Dendritic cell treated with granulocyte-macrophage colony-stimulating factor and Interleukin-4, amounts not matched to agents 40 ng/mL and 50 ng/mL, for 4 days (primary cell): ENCODE data around the gene ASIC5.
"Not testable (repeated sequence)": the region's sequence is repeated elsewhere in the genome, so short reads cannot be mapped to it uniquely, and the experiment has no call there.

Experiments used
- H3K27ac Mint-ChIP-seq: one replicate; pipeline ENCODE4 v1.8.0; 2022; ENCODE audit warnings: mild to moderate bottlenecking, mixed read lengths
- H3K27me3 Mint-ChIP-seq: one replicate; pipeline ENCODE4 v1.8.0; 2022; ENCODE audit warnings: mild to moderate bottlenecking, mixed read lengths
- H3K36me3 Mint-ChIP-seq: one replicate; pipeline ENCODE4 v1.8.0; 2022; ENCODE audit warnings: low read depth, mixed read lengths
- H3K4me1 Mint-ChIP-seq: one replicate; pipeline ENCODE4 v1.8.0; 2022; ENCODE audit warnings: low read depth, mixed read lengths
- H3K4me3 Mint-ChIP-seq: one replicate; pipeline ENCODE4 v1.8.0; 2022; ENCODE audit warnings: mild to moderate bottlenecking, moderate library complexity, mixed read lengths
- H3K9me3 Mint-ChIP-seq: one replicate; pipeline ENCODE4 v1.8.0; 2022; ENCODE audit warnings: mixed read lengths
- intact Hi-C: fragments of 100-400 bp; cut with micrococcal nuclease; formaldehyde crosslinking; loops from one replicate; pipeline ENCODE4 v1.15.0; 2022

The ASIC5 gene, protein sequence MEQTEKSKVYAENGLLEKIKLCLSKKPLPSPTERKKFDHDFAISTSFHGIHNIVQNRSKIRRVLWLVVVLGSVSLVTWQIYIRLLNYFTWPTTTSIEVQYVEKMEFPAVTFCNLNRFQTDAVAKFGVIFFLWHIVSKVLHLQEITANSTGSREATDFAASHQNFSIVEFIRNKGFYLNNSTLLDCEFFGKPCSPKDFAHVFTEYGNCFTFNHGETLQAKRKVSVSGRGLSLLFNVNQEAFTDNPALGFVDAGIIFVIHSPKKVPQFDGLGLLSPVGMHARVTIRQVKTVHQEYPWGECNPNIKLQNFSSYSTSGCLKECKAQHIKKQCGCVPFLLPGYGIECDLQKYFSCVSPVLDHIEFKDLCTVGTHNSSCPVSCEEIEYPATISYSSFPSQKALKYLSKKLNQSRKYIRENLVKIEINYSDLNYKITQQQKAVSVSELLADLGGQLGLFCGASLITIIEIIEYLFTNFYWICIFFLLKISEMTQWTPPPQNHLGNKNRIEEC

DNA sequence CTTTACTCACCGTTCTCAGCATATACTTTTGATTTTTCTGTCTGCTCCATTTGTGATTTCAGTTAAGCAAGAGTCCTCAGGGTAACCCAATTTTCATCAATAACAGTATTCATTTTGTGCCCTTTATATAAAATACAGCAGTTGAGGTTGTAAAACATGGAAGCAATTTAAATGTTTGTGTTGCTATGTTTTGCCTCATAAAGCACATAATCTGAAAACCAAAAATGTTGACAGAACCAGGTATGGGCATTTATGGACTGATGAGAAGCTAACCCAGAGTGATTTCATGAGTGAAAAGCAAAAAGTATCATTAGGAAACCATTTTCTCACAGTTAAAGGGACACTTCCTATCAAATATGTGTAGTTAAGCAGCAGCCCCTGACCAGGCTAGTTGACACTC, at the start of gene ASIC5:
ASIC5 (minus strand) TSS at position 101 of the 400 bp plus-strand sequence; CDS start at position 50, 51 bp downstream.
- no peaks in the 10 kb centered on the region for H3K36me3 Mint-ChIP-seq
- intact Hi-C loops: no loop called here
- H3K27ac Mint-ChIP-seq: no peak within 1 kb of the TSS
- no peaks in the 10 kb centered on the region for H3K27me3 Mint-ChIP-seq
- no peaks in the 10 kb centered on the region for H3K4me1 Mint-ChIP-seq
- H3K4me3 Mint-ChIP-seq: no peak within 1 kb of the TSS
- peaks cover 11% of the 10 kb centered on the region for H3K9me3 Mint-ChIP-seq

DNA sequence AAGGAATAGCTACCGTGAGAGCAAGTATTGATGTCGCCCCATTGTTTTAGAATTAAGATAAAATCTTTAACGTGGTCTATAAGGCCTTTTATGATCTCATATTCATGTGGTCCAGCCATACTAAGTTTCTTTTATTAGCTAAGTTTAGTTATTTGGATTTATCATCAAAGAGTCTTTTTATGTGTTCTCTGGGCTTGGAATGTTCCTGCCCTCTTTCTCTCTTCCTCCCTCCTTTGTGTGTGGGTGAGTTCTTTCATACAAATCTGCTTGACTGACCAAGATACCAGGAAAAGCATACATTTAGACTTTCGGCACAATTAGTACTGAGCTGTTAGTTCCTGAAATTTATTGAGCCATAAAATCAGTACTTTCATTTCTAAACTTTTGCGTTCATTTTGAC, 48.7 kb upstream of the ASIC5 start:
- no peaks in the 10 kb centered on the region for H3K4me1 Mint-ChIP-seq
- intact Hi-C loops: no loop called here
- H3K36me3 Mint-ChIP-seq: no peaks in the 10 kb centered on the region
- H3K27me3 Mint-ChIP-seq: no peaks in the 10 kb centered on the region
- H3K4me3 Mint-ChIP-seq: no peak overlapping the region
- no peak overlapping the region for H3K27ac Mint-ChIP-seq
- H3K9me3 Mint-ChIP-seq: no peaks in the 10 kb centered on the region

DNA sequence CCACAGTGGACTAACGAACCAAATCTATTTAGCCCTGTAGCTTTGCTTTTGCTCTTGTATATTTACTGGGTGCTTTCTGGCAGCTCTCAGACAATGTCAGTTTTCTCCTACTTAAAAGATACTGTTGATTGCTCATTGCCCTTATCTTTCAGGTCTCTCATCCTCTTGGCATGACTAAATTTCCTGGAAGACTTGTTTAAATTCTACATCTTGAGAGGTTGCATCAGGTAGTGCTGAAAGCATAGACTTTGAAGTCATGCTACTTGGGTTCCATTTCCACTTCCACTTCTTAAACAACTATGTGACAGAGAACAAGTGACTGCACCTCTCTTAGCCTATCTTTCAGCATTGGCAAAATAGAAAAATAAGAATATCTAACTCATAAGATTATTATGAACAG, 45.8 kb upstream of the ASIC5 start:
- Mint-ChIP-seq H3K36me3 (no peaks in the 10 kb centered on the region), H3K27ac (no peak overlapping the region), H3K27me3 (no peaks in the 10 kb centered on the region), H3K4me1 (peaks cover 7% of the 10 kb centered on the region), H3K9me3 (no peaks in the 10 kb centered on the region), H3K4me3 (no peak overlapping the region)
- intact Hi-C loops: no loop called here

DNA sequence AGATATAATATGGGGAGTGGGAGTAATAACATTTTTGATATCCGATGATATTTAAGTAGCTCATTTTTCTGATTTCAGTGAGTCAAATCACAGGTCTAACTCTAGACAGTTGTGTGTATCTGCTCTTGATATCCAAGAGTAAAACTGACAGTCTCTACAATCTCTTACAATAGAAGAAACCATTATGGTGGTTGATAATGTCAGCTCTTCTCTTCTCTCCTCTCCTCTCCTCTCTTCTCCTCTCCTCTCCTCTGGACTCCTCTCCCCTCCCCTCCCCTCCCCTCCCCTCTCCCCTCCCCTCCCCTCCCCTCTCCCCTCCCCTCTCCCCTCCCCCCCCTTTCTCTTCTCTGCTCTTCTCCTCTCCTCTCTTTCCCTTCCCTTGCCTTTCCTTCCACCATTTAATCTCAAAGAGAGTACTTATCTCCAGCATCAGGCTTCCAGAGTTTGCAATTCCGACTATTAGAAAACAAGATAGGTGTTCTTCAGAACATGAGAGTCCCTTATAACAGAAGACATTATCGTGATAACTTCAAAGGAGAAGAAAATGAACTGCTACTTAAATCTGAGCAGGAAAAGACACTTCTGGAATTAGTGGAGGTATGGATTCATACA, 43.6 kb upstream of the ASIC5 start:
- Mint-ChIP-seq H3K4me1 (peaks cover 7% of the 10 kb centered on the region), H3K4me3 (no peak overlapping the region), H3K27ac (no peak overlapping the region), H3K9me3 (no peaks in the 10 kb centered on the region), H3K27me3 (no peaks in the 10 kb centered on the region), H3K36me3 (no peaks in the 10 kb centered on the region)
- intact Hi-C loops: no loop called here

DNA sequence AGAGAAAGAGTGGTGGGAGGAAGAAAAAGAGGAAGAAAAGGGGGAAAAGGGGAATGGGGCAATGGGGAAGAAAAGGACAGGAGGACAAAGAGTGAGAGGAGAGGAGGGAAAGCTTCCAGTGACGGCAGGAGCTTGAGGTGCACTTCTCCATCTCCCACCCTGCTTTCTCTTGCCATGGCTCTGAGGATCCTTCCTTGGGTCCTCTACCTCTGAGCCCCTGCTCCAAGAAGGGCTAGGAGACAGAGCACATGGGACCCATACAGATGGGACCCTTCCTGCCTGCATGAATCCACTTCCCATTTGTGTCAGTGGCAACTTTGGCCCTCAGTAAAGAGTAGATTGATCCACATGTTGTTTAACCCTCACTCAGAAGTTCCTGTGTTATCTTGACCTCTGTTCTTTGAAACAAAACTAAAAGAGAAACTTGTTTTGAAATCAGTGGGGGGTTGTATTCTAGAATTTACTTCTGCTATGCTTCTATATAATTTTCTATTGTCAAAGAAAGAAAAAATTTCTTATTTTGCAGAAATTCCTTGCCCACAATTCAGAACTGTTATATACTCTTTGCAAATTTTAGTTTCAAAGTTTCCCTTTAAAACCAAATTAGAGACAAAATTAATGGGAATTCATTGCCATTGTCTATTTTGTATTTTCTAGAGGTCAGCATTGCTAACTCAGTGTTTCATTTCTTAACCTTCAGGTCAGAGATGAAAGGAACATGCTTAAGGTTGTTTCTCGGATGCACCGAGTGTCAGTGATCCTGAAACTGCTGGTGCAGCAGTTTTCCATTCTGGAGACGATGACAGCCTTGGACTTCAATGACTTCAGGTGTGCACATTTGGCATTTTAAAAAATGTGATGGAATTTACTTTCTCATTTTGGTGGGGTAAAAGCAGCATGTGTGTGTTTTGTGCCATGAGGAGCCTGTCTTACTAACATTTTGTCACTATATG, 42.4 kb upstream of the ASIC5 start:
- Mint-ChIP-seq H3K4me3 (no peak overlapping the region), H3K27ac (no peak overlapping the region), H3K27me3 (no peaks in the 10 kb centered on the region), H3K4me1 (peaks cover 7% of the 10 kb centered on the region), H3K9me3 (no peaks in the 10 kb centered on the region), H3K36me3 (no peaks in the 10 kb centered on the region)
- intact Hi-C loops: no loop called here

DNA sequence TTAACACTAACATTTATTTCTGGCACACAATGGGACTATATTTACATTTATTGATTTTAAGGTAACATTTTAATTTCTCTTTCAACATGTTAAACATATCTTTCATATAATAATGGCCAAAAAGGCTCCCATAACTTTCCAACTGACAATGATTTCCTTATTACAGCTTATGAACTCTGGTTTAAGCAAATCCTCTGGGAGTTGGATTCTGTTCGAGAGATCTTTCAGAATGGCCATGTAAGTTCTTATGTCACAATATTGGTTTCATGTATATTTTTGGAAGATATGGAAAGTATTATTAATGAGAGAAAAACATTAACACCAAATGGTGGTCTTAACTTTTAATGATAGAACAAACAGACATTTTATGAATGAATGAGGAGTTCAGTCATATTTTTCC, 41.5 kb upstream of the ASIC5 start:
- intact Hi-C loops: no loop called here
- H3K9me3 Mint-ChIP-seq: no peaks in the 10 kb centered on the region
- no peak overlapping the region for H3K27ac Mint-ChIP-seq
- H3K4me1 Mint-ChIP-seq: peaks cover 7% of the 10 kb centered on the region
- H3K4me3 Mint-ChIP-seq: no peak overlapping the region
- no peaks in the 10 kb centered on the region for H3K36me3 Mint-ChIP-seq
- H3K27me3 Mint-ChIP-seq: no peaks in the 10 kb centered on the region

DNA sequence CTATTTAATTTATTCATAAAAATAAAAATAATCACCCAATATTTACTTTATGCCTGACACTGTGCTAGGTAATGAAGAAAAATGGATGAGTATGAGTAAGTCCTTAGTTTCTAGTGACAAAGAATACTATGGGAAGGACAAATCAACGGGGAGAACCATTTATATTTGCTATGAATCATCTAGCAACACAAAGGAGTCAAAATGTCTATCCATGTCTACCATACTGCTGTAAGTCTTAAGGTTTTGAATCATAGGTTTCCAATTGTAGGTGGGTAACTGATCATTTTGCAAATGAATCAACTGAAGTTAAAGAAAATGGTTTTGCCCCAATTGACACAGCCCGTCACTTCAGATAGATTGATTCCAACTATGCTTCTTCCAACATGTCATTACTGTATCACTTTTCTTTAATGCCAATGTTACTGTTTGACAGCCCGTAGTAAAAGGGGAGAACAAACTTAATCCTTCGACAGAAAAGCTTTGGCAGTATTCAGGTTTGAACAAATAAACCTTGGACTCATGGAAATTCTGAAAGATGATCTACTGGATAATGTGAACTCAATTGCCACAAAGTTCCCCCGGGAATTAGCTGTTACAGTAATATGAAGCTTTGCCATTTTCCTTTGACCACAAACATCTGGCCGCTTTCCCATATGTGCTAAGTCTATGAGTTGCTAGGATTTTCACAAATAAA, 40.6 kb upstream of the ASIC5 start:
- H3K4me3 Mint-ChIP-seq: no peak overlapping the region
- no peaks in the 10 kb centered on the region for H3K9me3 Mint-ChIP-seq
- no peaks in the 10 kb centered on the region for H3K27me3 Mint-ChIP-seq
- peaks cover 7% of the 10 kb centered on the region for H3K4me1 Mint-ChIP-seq
- H3K27ac Mint-ChIP-seq: no peak overlapping the region
- intact Hi-C loops: no loop called here
- H3K36me3 Mint-ChIP-seq: no peaks in the 10 kb centered on the region

DNA sequence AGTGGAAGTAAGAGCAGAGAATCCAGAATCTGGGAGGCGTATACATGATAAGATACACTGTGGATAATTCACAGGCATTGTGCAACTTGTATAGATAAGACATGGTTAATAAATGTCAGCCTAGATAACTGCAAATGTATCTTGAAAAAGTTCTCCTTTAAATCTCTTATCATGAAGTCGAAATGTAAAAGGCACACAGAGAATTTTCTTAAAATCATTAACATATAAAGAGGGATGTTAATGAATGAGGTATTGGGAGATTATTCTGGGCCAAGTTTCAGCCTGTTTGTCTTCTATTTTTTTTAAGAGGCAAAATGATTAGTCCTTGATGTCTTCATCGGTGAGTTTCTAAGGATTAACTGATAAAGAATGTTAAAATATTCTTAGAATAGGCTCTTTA, 38.3 kb upstream of the ASIC5 start:
- Mint-ChIP-seq H3K27ac (no peak overlapping the region), H3K36me3 (no peaks in the 10 kb centered on the region), H3K4me3 (no peak overlapping the region), H3K9me3 (no peaks in the 10 kb centered on the region), H3K4me1 (peaks cover 7% of the 10 kb centered on the region), H3K27me3 (no peaks in the 10 kb centered on the region)
- intact Hi-C loops: no loop called here

DNA sequence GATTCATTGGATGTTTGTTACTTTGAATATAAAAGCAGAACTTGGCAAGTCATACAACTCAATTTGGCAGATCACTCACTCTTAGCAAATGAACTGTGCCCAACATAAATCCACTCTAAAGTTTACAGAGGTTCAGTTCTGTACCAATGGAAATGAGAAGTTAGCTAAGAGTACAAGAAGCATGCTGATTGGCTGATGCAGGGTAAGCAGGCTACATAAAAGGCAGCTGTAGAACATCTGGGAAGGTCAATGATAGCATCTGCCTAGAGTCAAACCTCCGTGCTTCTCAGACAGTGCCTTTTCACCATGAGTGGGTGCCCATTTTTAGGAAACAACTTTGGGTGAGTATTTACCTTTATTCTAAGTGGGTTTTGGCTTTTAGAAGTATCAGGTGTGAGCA, 37.4 kb upstream of the ASIC5 start, which contains the start of gene TDO2:
TDO2 (plus strand) TSS at position 244 of the 400 bp plus-strand sequence; CDS start at position 307, 63 bp downstream.
- Mint-ChIP-seq H3K27ac (no peak within 1 kb of the TSS), H3K4me3 (no peak within 1 kb of the TSS), H3K27me3 (no peaks in the 10 kb centered on the region), H3K9me3 (peaks cover 4% of the 10 kb centered on the region), H3K4me1 (peaks cover 7% of the 10 kb centered on the region), H3K36me3 (no peaks in the 10 kb centered on the region)
- intact Hi-C loops: no loop called here

DNA sequence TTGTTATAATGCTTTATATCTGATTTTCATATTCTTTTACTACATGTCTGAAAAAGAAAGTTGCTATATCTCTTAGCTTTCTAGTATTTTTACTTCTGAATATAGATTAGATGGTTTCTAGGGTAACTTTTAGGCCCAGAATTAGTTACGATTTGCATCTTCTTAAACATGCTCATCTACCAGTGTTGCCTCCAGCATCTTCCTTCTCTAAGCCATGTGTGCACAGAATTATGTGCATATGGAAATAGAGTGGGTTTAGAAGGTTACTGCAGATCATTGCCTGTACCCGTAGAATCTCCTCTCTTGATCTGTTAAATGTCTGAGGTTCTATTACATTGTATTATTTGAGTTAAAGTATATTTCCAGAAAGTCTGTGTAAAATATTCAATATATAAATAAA, 34.9 kb upstream of the ASIC5 start:
- Mint-ChIP-seq H3K27me3 (no peaks in the 10 kb centered on the region), H3K27ac (no peak overlapping the region), H3K9me3 (peaks cover 13% of the 10 kb centered on the region), H3K36me3 (no peaks in the 10 kb centered on the region), H3K4me1 (no peaks in the 10 kb centered on the region), H3K4me3 (no peak overlapping the region)
- intact Hi-C loops: no loop called here

DNA sequence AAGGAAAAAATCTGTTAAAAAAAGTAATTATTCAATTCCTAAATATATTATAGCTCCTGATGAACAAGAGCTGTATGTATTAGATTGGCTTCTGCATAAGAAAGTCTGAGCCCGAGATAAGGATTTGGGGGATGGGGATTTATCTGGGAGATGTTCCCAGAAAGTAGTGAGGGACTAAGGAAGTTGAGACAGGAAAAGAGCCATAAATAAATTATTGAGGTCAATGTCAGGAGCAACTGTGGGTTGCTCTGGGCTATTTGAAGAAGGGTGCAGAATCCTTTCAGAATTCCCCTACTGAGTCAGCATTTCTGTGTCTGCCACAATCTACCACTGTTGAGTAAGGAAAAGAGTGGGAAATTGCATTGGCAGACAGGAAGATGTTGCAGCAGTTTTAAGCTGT, 34.3 kb upstream of the ASIC5 start:
- intact Hi-C loops: no loop called here
- Mint-ChIP-seq H3K27me3 (no peaks in the 10 kb centered on the region), H3K27ac (no peak overlapping the region), H3K4me1 (no peaks in the 10 kb centered on the region), H3K9me3 (peaks cover 13% of the 10 kb centered on the region), H3K4me3 (no peak overlapping the region), H3K36me3 (no peaks in the 10 kb centered on the region)

DNA sequence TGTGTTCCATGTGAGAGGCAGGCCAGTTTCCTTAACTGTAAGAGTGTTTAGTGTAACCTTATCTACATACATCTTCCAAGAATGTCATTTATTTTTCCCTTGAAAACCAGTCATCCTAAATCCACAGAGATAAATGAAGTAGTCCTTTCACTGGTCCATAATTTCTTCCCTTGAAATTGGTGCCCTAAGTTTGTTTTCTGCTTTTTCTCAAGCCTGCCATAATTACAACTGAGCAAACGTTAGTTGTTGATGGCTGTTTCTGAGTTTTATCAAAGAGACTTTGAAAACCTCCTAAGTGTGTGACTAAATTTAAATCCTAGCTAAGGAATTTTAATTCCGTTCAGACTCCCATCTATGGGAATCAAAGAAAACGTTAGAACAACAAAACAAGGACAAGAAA, 33.8 kb upstream of the ASIC5 start:
- intact Hi-C loops: no loop called here
- Mint-ChIP-seq H3K4me3 (no peak overlapping the region), H3K4me1 (no peaks in the 10 kb centered on the region), H3K27me3 (no peaks in the 10 kb centered on the region), H3K36me3 (no peaks in the 10 kb centered on the region), H3K9me3 (peaks cover 13% of the 10 kb centered on the region), H3K27ac (no peak overlapping the region)

DNA sequence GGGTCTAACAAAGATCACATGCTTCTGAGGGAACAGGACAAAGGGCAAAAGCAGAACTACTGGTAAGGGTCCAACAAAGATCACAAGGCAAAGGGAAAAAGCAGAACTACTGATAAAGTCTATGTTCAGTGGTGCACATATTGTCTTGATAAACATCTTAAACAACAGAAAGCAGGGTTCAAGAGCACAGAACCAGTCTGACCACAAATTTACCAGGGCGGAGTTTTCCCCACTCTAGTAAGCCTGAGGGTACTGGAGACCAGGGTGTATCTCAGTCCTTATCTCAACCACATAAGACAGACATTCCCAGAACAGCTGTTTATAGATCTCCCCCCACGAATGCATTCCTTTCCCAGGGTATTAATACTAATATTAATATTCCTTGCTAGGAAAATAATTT, 32.3 kb upstream of the ASIC5 start:
- H3K27me3 Mint-ChIP-seq, intact Hi-C loops, H3K4me1 Mint-ChIP-seq, H3K36me3 Mint-ChIP-seq, H3K27ac Mint-ChIP-seq, H3K4me3 Mint-ChIP-seq: not testable (repeated sequence)
- H3K9me3 Mint-ChIP-seq: peaks cover 13% of the 10 kb centered on the region
